NT2/D1 (cell line): ENCODE measurements around the gene HSCB.
A peak's percentile ranks its signal among the peaks of the same experiment; 100 is the strongest.
"Not testable (repeated sequence)": the region's sequence is repeated elsewhere in the genome, so short reads cannot be mapped to it uniquely, and the experiment has no call there.

Source experiments
- DNase-seq: peaks from one replicate; pipeline ENCODE4 v3.0.0-alpha.2; 2011; ENCODE audit warnings: low read depth, low spot score
- H3K27me3 ChIP-seq: 2 replicates; pipeline ENCODE4 v1.6.0; 2011; ENCODE audit warnings: mild to moderate bottlenecking; ENCODE audit not compliant: insufficient read length, insufficient read depth
- H3K36me3 ChIP-seq: 2 replicates; pipeline ENCODE4 v1.6.1; 2011; ENCODE audit warnings: mild to moderate bottlenecking, low read length, mixed read lengths; ENCODE audit not compliant: insufficient read depth, insufficient read length
- H3K4me1 ChIP-seq: 2 replicates; pipeline ENCODE4 v1.5.1; 2011; ENCODE audit not compliant: insufficient read depth, insufficient read length
- H3K4me3 ChIP-seq: 2 replicates; pipeline ENCODE4 v1.5.1; 2011; ENCODE audit warnings: low read depth; ENCODE audit not compliant: insufficient read length
- H3K9ac ChIP-seq: 2 replicates; pipeline ENCODE4 v1.6.0; 2011; ENCODE audit warnings: low read depth; ENCODE audit not compliant: insufficient read length
- H3K9me3 ChIP-seq: 2 replicates; pipeline ENCODE4 v1.5.1; 2011; ENCODE audit warnings: mild to moderate bottlenecking, low read length; ENCODE audit not compliant: insufficient read depth
- SUZ12 ChIP-seq: IDR thresholded peaks from 2 replicates; pipeline ENCODE4 v1.6.1; 2011; ENCODE audit not compliant: insufficient read length, insufficient read depth; ENCODE audit errors: extremely low read depth
- YY1 ChIP-seq: IDR thresholded peaks from 2 replicates; pipeline ENCODE4 v1.6.1; 2011; ENCODE audit not compliant: insufficient read length, insufficient read depth
- ZNF274 ChIP-seq: IDR thresholded peaks from 2 replicates; pipeline ENCODE4 v1.6.1; 2011; ENCODE audit warnings: mild to moderate bottlenecking, low read depth, low read length

The HSCB gene

DNA sequence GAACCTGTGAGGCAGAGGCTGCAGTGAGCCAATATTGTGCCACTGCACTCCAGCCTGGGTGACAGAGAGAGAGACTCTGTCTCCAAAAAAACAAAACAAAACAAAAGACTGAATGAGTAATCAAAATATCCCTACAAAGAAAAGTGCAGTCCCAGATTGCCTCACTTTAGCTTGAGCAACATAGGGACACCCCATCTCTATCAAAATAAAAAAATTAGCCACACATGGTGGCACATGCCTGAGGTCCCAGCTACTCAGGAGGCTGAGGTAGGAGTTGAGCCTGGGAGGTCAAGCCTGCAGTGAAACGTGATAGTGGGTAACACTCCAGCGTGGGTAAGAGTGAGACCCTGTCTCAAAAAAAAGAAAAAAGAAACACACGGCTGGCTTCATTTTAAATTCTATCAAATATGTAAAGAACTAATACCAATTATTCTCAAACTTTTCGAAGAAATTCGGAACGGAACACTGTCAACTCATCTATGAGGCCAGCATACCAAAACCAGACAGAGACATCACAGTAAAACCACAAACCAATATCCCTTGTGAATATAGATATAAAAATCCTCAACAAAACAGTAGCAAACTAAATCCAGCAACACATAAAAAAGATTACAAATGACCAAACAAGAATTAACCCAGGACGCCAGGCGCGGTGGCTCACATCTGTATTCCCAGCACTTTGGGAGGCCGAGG lies 13.1 kb upstream of the HSCB start:
- TF ChIP-seq SUZ12 (no peak), YY1 (no peak), ZNF274 (no peak)
- no peak for DNase-seq
- peaks cover 17% of the 10 kb centered on the region for H3K36me3 ChIP-seq

DNA sequence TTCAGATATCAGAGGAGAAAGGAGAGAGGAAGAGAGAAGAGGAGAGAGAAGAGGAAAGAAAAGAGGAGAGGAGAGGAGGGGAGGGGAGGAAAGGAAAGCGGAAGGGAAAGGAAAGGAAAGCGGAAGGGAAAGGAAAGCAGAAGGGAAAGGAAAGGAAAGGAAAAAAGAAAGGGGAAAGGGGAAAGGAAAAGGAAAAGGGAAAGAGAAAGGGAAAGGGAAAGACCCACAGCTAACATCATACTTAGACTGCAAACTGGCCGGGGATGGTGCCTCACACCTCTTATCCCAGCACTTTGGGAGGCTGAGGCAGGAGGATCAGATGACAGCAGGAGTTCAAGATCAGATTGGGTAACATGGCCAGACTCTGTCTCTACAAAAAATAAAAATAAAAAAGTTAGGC lies 11.7 kb upstream of the HSCB start:
- Histone ChIP-seq H3K4me1 (no peaks in the 10 kb centered on the region), H3K27me3 (no peaks in the 10 kb centered on the region), H3K36me3 (peaks cover 21% of the 10 kb centered on the region), H3K4me3 (no peak overlapping the region), H3K9me3 (no peaks in the 10 kb centered on the region), H3K9ac (no peak overlapping the region)
- no peak for DNase-seq
- TF ChIP-seq SUZ12 = no peak
- no peak for TF ChIP-seq ZNF274
- TF ChIP-seq YY1 = no peak

More for the DNA sequence above, 13.1 kb upstream of the HSCB start:
- Histone ChIP-seq H3K27me3 (no peaks in the 10 kb centered on the region), H3K9ac (no peak overlapping the region), H3K4me3 (no peak overlapping the region), H3K9me3 (no peaks in the 10 kb centered on the region), H3K4me1 (no peaks in the 10 kb centered on the region)

DNA sequence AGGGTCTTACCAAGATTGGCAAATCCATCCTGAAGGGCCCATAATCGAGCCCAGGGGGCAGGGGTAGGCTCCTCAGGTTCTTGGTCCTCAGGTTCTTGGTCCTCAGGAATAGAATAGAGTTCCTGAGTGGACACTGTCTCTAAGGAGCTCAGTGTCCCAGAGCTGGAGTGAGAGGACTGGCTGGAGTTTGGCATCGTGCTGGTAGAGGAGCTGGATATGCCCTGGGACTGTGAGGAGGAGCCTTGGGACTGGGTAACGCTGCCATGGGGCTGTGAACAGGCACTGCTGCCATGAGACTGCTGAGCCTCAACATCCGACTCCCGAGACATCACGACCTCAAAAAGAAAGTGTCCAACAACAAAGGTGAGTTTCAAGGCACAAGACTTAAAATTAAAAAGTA lies 7.4 kb upstream of the HSCB start:
- H3K4me1 ChIP-seq = no peaks in the 10 kb centered on the region
- H3K36me3 ChIP-seq = peaks cover 18% of the 10 kb centered on the region
- no peak for TF ChIP-seq YY1
- no peak for TF ChIP-seq ZNF274
- TF ChIP-seq SUZ12 = no peak
- H3K27me3 ChIP-seq = no peaks in the 10 kb centered on the region
- DNase-seq = no peak
- H3K4me3 ChIP-seq = no peak overlapping the region
- H3K9me3 ChIP-seq = no peaks in the 10 kb centered on the region
- no peak overlapping the region for H3K9ac ChIP-seq

DNA sequence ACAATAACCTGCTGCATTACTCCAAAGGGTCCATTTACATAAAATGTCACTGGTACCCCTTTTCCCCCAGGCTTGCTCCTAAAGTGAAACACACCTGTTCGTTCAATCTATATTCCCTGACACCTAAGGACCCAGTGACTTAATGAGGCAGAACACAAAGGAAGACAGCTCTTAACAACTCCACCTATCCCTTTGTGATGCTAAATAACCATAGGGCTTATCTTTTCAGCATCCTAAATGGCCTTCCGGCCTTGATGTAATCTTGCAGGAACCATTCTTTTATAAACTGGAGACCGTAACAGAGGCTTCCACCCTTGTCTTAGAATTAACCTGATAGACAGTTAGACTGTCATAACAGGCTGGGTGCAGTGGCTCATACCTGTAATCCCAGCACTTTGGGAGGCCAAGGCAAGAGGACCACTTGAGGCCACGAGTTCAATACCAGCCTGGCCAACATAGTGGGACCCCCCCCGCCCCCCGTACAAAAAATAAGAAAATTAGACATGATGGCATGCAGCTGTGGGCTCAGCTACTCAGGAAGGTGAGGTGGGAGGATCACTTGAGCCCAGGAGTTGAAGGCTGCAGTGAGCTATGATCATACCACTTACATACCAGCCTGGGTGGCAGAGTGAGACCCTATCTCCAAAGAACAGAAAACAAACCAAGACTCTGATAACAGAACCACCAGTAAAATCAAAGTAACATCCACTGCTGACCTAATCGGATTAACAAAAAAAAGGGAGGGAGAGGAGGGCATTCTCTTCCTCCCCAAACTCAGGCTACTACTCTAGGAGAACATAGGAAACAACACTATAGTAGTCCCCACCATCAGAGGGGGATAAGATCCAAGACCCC lies 5.3 kb upstream of the HSCB start:
- Histone ChIP-seq H3K27me3 (no peaks in the 10 kb centered on the region), H3K4me1 (no peaks in the 10 kb centered on the region), H3K9me3 (no peaks in the 10 kb centered on the region), H3K9ac (no peak overlapping the region), H3K4me3 (no peak overlapping the region), H3K36me3 (peaks cover 18% of the 10 kb centered on the region)
- peak; percentile 54 for DNase-seq
- no peak for TF ChIP-seq SUZ12
- TF ChIP-seq YY1 = no peak
- no peak for TF ChIP-seq ZNF274

DNA sequence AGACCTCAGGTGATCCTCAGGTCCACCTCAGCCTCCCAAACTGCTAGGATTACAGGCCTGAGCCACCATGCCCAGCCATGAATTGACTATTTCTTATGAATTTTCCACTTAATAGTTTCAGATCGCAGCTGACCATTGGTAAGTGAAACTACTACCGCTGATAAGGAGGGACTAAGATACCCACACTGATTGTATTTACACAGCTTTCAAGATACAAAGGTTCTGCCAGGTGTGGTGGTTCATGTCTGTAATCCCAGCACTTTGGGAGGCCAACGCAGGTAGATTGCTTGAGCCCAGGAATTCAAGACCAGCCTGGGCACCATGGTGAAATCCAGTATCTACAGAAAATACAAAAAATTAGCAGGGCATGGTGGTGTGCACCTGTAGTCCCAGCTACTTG lies 4.1 kb upstream of the HSCB start:
- H3K27me3 ChIP-seq = no peaks in the 10 kb centered on the region
- H3K4me3 ChIP-seq = no peak overlapping the region
- H3K4me1 ChIP-seq = no peaks in the 10 kb centered on the region
- no peak overlapping the region for H3K9ac ChIP-seq
- peaks cover 16% of the 10 kb centered on the region for H3K36me3 ChIP-seq
- no peak for DNase-seq
- H3K9me3 ChIP-seq = no peaks in the 10 kb centered on the region
- TF ChIP-seq YY1 (no peak), ZNF274 (no peak), SUZ12 (no peak)

DNA sequence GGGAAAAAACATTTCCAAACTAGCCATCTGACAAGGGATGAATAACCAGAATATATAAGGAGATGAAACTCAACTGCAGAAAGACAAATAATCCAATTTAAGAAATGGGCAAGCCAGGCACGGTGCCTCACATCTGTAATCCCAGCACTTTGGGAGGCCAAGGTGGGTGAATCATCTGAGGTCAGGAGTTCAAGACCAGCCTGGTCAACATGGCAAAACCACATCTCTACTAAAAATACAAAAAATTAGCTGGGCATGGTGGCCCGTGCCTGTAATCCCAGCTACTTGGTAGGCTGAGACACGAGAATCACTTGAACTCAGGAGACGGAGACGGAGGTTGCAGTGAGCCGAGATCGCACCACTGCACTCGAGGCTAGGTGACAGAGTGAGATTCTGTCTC lies 3.0 kb upstream of the HSCB start:
- peaks cover 11% of the 10 kb centered on the region for H3K36me3 ChIP-seq
- not testable (repeated sequence) for H3K4me3 ChIP-seq, DNase-seq, H3K4me1 ChIP-seq, H3K27me3 ChIP-seq, H3K9me3 ChIP-seq, H3K9ac ChIP-seq

DNA sequence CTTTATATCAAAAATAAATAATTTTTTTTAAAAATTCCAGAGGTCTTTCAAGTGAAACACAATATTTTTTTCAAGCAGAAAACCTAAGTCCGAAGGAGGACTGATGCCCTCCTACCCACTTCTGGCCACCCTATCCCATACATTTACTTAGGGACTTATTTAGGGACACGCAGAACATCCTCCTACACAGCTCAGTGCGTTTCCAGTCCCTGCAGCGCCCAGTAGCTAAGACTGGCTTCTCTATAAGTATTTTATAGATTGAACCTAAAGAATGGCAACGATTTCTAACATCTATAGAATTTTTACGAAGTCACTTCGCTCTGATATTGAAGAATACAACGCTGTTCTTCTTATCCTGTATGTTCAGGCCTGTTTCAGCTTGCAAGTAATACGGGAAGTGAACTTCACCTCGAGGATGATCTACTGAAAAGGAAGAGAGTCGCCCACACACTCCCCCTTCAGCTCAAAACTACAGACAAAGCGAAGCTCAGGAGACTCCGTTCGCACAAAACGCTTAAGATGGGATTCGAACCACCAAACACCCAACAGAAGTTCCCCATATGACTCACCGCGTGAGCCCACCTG lies 547 bp upstream of the HSCB start:
- Histone ChIP-seq H3K9ac (peak overlapping the region; percentile 85), H3K4me3 (peak overlapping the region; percentile 61), H3K9me3 (no peaks in the 10 kb centered on the region), H3K27me3 (no peaks in the 10 kb centered on the region), H3K36me3 (peaks cover 24% of the 10 kb centered on the region), H3K4me1 (no peaks in the 10 kb centered on the region)
- no peak for DNase-seq
- TF ChIP-seq YY1 = no peak
- no peak for TF ChIP-seq ZNF274
- TF ChIP-seq SUZ12 = no peak
